ENCODE data around the gene SZRD1. TPM values are rescaled to one million over a fixed set of nuclear protein-coding genes. Genes with fewer than 3 reads are reported as not detected.

The SZRD1 gene
- total RNA-seq, 1 donor: 72.5 TPM

GRCh38 chr1:16397120-16397519 lies 30.1 kb downstream of the SZRD1 start:
- no peak overlapping the region for H3K4me3 ChIP-seq (ENCODE audit: low read depth, low read length)
- no peak for TF ChIP-seq CTCF (IDR thresholded peaks at IDR 0.05; ENCODE audit: insufficient read depth, low read depth, low read length)
- DNase-seq (ENCODE audit: low read depth): no peak

DNA sequence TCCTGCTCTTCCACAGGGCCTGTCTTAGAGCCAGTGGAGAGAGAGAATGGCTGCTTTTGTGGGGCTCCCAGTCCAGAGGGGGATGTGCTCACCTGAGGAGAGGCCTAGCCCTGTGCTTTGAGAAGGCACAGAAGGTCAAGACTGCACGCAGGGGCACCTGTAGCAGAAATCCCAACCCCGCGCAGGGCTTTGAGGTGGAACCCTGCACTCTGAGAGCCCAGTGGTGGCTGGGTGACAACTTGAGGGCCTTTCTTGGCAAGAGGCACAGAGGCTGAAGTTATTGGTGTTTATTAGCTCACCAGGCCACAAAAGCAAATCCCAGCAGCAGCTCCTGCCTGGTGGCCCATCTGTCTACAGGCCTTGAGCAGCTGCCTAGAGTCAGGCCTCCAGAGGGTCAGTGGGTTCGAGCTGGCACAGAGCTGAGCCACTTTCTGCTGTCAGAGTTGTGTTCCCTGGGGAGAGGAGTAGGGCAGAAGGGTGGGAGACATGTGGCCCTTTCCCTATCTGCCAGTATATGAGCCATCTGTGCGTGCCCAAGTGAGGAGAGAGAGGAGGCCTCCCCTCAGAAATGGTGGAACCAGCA lies 31.4 kb downstream of the SZRD1 start:
- no peak overlapping the region for H3K4me3 ChIP-seq (ENCODE audit: low read depth, low read length)
- no peak for DNase-seq (ENCODE audit: low read depth)
- TF ChIP-seq CTCF (IDR thresholded peaks at IDR 0.05; ENCODE audit: insufficient read depth, low read depth, low read length): no peak

DNA sequence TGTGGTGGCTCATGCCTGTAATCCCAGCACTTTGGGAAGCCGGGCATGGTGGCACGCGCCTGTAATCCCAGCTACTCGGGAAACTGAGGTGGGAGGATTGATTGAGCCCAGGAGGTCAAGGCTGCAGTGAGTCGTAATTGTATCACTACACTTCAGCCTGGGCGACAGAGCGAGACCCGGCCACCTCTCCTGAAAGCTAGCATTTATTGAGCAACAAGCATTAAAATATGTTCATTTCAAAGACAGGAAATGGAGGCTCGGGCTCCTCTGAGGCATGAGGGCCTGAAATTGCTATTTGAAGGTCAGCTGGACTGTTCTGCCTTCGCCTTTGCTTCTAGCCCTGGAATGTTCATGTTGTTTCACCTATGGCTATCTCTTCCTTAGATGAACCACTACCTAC lies 35.7 kb downstream of the SZRD1 start:
- TF ChIP-seq CTCF (IDR thresholded peaks at IDR 0.05; ENCODE audit: insufficient read depth, low read depth, low read length): no peak
- DNase-seq (ENCODE audit: low read depth): peak; percentile 25

DNA sequence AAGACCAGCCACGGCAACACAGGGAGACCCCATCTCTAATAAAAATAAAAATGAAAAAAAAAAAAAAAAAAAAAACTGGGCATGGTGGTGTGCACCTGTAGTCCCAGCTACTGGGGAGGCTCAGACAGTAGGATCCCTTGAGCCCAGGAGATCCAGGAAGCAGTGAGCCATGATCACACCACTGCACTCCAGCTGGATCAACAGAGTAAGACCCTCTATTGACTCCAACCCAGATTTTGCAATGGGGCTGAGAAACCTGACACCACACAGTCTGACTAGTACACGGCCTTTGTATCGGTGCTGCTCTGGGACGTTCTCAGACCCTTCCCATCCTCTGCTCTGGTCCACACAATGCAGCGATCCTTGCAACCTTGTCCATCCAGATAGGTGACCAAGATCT lies 38.4 kb downstream of the SZRD1 start:
- no peak for DNase-seq (ENCODE audit: low read depth)
- no peak for TF ChIP-seq CTCF (IDR thresholded peaks at IDR 0.05; ENCODE audit: insufficient read depth, low read depth, low read length)
- H3K4me3 ChIP-seq (ENCODE audit: low read depth, low read length): no peak overlapping the region

More for the DNA sequence above, 35.7 kb downstream of the SZRD1 start:
- no peak overlapping the region for H3K4me3 ChIP-seq (ENCODE audit: low read depth, low read length)

DNA sequence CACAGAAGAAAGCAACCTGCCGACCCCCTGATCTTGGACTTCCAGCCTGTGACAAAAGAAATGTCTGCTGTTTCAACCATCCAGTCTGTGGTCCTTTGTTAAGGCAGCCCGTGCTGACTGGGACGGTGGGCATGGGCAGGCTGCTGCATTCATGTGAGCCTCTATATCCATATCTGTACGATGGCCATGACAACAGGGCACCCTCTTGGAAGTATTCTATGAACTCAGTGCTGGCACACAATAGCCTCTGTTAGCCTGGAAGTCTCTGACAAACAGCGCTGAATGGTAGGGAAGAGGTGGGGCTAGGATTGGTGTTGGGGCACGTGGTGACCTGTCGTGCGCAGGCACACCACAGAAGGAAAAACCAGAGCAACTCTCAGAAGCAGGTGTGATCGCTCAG lies 39.8 kb downstream of the SZRD1 start:
- TF ChIP-seq CTCF (IDR thresholded peaks at IDR 0.05; ENCODE audit: insufficient read depth, low read depth, low read length): no peak
- DNase-seq (ENCODE audit: low read depth): no peak
- H3K4me3 ChIP-seq (ENCODE audit: low read depth, low read length): no peak overlapping the region

DNA sequence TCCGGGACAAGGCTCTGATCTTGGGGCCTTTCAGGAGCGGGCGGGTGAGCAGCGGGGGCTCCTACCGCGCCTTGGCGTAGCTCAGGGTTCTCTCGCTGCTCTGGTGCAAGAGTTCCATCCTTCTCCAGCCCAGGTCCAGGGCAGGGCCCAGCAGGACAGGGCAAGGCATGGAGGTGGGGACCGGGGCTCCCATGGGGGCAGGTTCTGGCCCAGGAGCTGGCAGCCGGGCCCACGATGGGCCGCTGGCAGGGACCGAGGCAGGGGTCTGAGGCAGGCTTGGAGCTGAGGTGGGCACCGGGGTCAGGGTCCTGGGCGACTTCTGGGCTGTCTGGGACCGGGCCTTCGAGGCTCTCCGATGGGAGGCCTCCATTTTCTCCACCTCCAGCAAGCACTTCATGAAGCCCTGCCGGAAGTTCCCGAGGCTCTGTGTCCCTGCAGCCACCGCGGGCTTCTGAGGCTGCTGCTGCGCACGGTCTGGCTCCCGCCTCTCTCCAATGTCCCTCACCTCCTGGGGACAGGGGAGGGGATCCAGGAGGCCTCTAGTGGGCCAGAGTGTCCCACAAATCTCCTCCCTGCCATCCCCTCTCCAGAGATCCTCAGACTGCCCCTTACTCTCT lies 42.6 kb downstream of the SZRD1 start:
- TF ChIP-seq CTCF (IDR thresholded peaks at IDR 0.05; ENCODE audit: insufficient read depth, low read depth, low read length): no peak
- H3K4me3 ChIP-seq (ENCODE audit: low read depth, low read length): no peak overlapping the region
- DNase-seq (ENCODE audit: low read depth): no peak

DNA sequence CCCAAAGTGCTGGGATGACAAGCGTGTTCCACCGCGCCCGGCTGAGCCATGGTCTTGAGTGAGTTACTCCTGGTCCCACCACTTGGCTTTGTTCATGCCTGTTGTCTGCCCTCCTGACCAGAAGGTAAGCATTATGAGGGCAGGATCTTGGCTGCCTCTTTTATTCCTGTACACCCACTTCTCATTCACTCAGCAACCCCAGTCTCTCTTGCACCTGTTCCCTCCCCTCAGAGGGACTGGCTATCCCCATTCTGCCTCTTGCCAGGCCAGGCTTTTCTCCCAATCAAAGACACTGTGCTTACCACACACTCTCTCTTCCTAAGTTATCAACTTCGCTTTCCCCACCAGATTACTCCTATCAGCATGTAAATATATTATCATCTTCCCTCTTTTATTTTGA lies 43.8 kb downstream of the SZRD1 start:
- DNase-seq (ENCODE audit: low read depth): no peak
- H3K4me3 ChIP-seq (ENCODE audit: low read depth, low read length): no peak overlapping the region
- no peak for TF ChIP-seq CTCF (IDR thresholded peaks at IDR 0.05; ENCODE audit: insufficient read depth, low read depth, low read length)

Data from fibroblast of villous mesenchyme (primary cell).